Keratinocyte (primary cell): ENCODE data around the gene GSTCD. TPM values are rescaled to one million over a fixed set of nuclear protein-coding genes. Genes with fewer than 3 reads are reported as not detected.

Source experiments
- DNase-seq: peaks from one replicate; pipeline ENCODE4 v3.0.0-alpha.2; 2011; ENCODE audit warnings: low read depth, missing footprints, low spot score
- FAIRE-seq: peaks from 2 replicates; lab custom pipeline; 2011; peaks lifted over from hg19 to GRCh38; lab: Jason Lieb, UNC
- H2AFZ ChIP-seq: 2 replicates; pipeline ENCODE4 v1.6.0; 2012; ENCODE audit warnings: low read length, control low read depth, inconsistent platforms; ENCODE audit not compliant: control insufficient read depth
- H3K27ac ChIP-seq: 2 replicates; pipeline ENCODE4 v1.5.1; 2011; ENCODE audit warnings: low read length; ENCODE audit not compliant: control insufficient read depth, insufficient read depth
- H3K27me3 ChIP-seq: 3 replicates; pipeline ENCODE4 v1.6.0; 2011; ENCODE audit warnings: low read length; ENCODE audit not compliant: control insufficient read depth, insufficient read depth; ENCODE audit errors: extremely low read depth
- H3K36me3 ChIP-seq, 2 experiments: 2 replicates in 1 of 2; 3 replicates in 1 of 2; pipeline ENCODE4 v1.5.1; 2011; ENCODE audit warnings: low read length in 2 of 2, mild to moderate bottlenecking in 1 of 2; ENCODE audit not compliant: control insufficient read depth in 2 of 2, insufficient read depth in 2 of 2; ENCODE audit errors: extremely low read depth in 1 of 2
- H3K4me1 ChIP-seq: 3 replicates; pipeline ENCODE4 v1.5.1; 2011; ENCODE audit warnings: low read length; ENCODE audit not compliant: control insufficient read depth, insufficient read depth; ENCODE audit errors: extremely low read depth
- H3K4me2 ChIP-seq: 3 replicates; pipeline ENCODE4 v1.6.0; 2011; ENCODE audit warnings: low read depth, low read length; ENCODE audit not compliant: control insufficient read depth, insufficient read depth; ENCODE audit errors: extremely low read depth
- H3K4me3 ChIP-seq, 3 experiments: fragments of 200-600 bp in 1 of 3; sonication (generic) in 1 of 3; 2 replicates in 2 of 3; 3 replicates in 1 of 3; pipeline ENCODE4 v1.5.1; 2011 to 2016; ENCODE audit warnings: low read length in 3 of 3, mild to moderate bottlenecking in 3 of 3, control low read depth in 2 of 3, inconsistent platforms in 1 of 3, low read depth in 1 of 3, mixed read lengths in 1 of 3, mixed run types in 1 of 3, moderate library complexity in 1 of 3; ENCODE audit not compliant: control insufficient read depth in 2 of 3, insufficient read depth in 2 of 3; ENCODE audit errors: extremely low read depth in 1 of 3
- H3K79me2 ChIP-seq: 2 replicates; pipeline ENCODE4 v1.6.0; 2012; ENCODE audit warnings: low read length; ENCODE audit not compliant: control insufficient read depth, insufficient read depth
- H3K9ac ChIP-seq: 3 replicates; pipeline ENCODE4 v1.6.0; 2011; ENCODE audit warnings: low read length; ENCODE audit not compliant: control insufficient read depth, insufficient read depth; ENCODE audit errors: extremely low read depth
- H3K9me1 ChIP-seq: 3 replicates; pipeline ENCODE4 v1.6.0; 2011; ENCODE audit warnings: low read length; ENCODE audit not compliant: control insufficient read depth, insufficient read depth; ENCODE audit errors: extremely low read depth
- H3K9me3 ChIP-seq: 2 replicates; pipeline ENCODE4 v1.5.1; 2012; ENCODE audit warnings: low read depth, low read length; ENCODE audit not compliant: control insufficient read depth
- H4K20me1 ChIP-seq: 3 replicates; pipeline ENCODE4 v1.6.0; 2011; ENCODE audit warnings: low read length; ENCODE audit not compliant: control insufficient read depth, insufficient read depth; ENCODE audit errors: extremely low read depth
- CTCF ChIP-seq, 3 experiments: IDR thresholded peaks in 1 of 3; conservative IDR thresholded peaks in 1 of 3; optimal IDR thresholded peaks in 1 of 3; 2 replicates in 2 of 3; 3 replicates in 1 of 3; pipeline versions ENCODE3 to v1.5.1; 2011; ENCODE audit warnings: low read length in 3 of 3, mild to moderate bottlenecking in 3 of 3, moderate library complexity in 2 of 3, control low read depth in 1 of 3, inconsistent platforms in 1 of 3; ENCODE audit not compliant: insufficient read depth in 2 of 3; ENCODE audit errors: extremely low read depth in 1 of 3
- EZH2 ChIP-seq: IDR thresholded peaks from one replicate; pipeline ENCODE4 v1.6.1; 2012; ENCODE audit warnings: inconsistent platforms, mild to moderate bottlenecking, low read length, moderate library complexity
- dilution Hi-C: fragments of 300-500 bp; cut with MboI; formaldehyde crosslinking; loops from one replicate; pipeline ENCODE4 v1.7.0; 2020; ENCODE audit warnings: low sequenced_read_pairs; ENCODE audit not compliant: extremely low pct_ligation_motif_present
- polyA plus RNA-seq, 5 experiments: library from polyadenylated mRNA; depleted of rRNA in 3 of 5; stranded (reverse) in 3 of 5; stranded (forward) in 1 of 5; unstranded in 1 of 5; fragments of >200 nt; gene quantifications; 1 replicate in 1 of 5; 2 replicates in 3 of 5; 3 replicates in 1 of 5; pipeline versions ENCODE4 v1.2.1 to v1.2.3, GENCODE V29; 2011 to 2012; ENCODE audit warnings: missing spikeins in 2 of 5, low read depth in 1 of 5, low replicate concordance in 1 of 5

The GSTCD gene
- polyA plus RNA-seq, 1 donor (not counting 4 experiments of a cell fraction or from before 2014, with no cell fraction given): 23.2 TPM

- Histone ChIP-seq H3K9me1 (no peaks in the 10 kb centered on the region), H4K20me1 (no peaks in the 10 kb centered on the region), H3K9me3 (no peaks in the 10 kb centered on the region), H3K79me2 (no peaks in the 10 kb centered on the region), H3K27ac (no peak overlapping the region), H3K36me3 (peaks cover 0 to 2% of the 10 kb centered on the region in 2 experiments), H3K27me3 (no peaks in the 10 kb centered on the region), H3K4me3 (no peak overlapping the region), H3K9ac (no peak overlapping the region), H3K4me1 (no peaks in the 10 kb centered on the region), H2AFZ (no peak overlapping the region), H3K4me2 (no peak overlapping the region)
- dilution Hi-C loops: no loop called here
- DNase-seq: no peak
- TF ChIP-seq CTCF (optimal IDR thresholded peaks at IDR 0.05 in 1 of 3, IDR thresholded peaks at IDR 0.05 in 1 of 3, conservative IDR thresholded peaks at IDR 0.05 in 1 of 3; ENCODE audit: extremely low read depth in 1 of 3, insufficient read depth in 2 of 3, low read length in 3 of 3) (no peak), EZH2 (no peak)
- FAIRE-seq: no peak
Measured at GRCh38 chr4:105822061-105822460, 113.5 kb downstream of the GSTCD start.

GRCh38 chr4:105828074-105828473, 119.5 kb downstream of the GSTCD start:
- no peaks in the 10 kb centered on the region for H3K9me1 ChIP-seq
- no peak overlapping the region for H3K27ac ChIP-seq
- FAIRE-seq: no peak

More at GRCh38 chr4:105828074-105828473, 119.5 kb downstream of the GSTCD start:
- Histone ChIP-seq H4K20me1 (no peaks in the 10 kb centered on the region), H3K27me3 (no peaks in the 10 kb centered on the region), H3K9ac (no peak overlapping the region), H2AFZ (no peak overlapping the region), H3K9me3 (no peaks in the 10 kb centered on the region), H3K4me3 (no peak overlapping the region), H3K4me1 (no peaks in the 10 kb centered on the region), H3K4me2 (no peak overlapping the region), H3K36me3 (peaks cover 0 to 2% of the 10 kb centered on the region in 2 experiments), H3K79me2 (no peaks in the 10 kb centered on the region)
- dilution Hi-C loops: no loop called here
- TF ChIP-seq CTCF (optimal IDR thresholded peaks at IDR 0.05 in 1 of 3, IDR thresholded peaks at IDR 0.05 in 1 of 3, conservative IDR thresholded peaks at IDR 0.05 in 1 of 3; ENCODE audit: extremely low read depth in 1 of 3, insufficient read depth in 2 of 3, low read length in 3 of 3): no peak
- no peak for TF ChIP-seq EZH2
- DNase-seq: no peak
